Activated CD4-positive, alpha-beta T cell treated with anti-CD3 and anti-CD28 coated beads, Interleukin-2, amount 10 ng/mL, durations not matched to agents 7 days and 5 days (primary cell): Measurements from ENCODE around the gene SGSH. TPM values are rescaled to one million over a fixed set of nuclear protein-coding genes. Genes with fewer than 3 reads are reported as not detected.

Experiments used
- CTCF ChIA-PET: fragments of 350-600 bp; sonication (Branson Sonifier 250); formaldehyde crosslinking; loops from one replicate; lab custom pipeline; 2021; ENCODE audit warnings: antibody characterized with exemption; lab: Charles Lee
- POLR2A ChIA-PET: fragments of 350-600 bp; sonication (Branson Sonifier 250); formaldehyde crosslinking; loops from one replicate; lab custom pipeline; 2021; ENCODE audit warnings: antibody characterized with exemption; lab: Charles Lee
- DNase-seq: peaks from one replicate; pipeline ENCODE4 v3.0.0-alpha.2; 2020
- H3K27ac Mint-ChIP-seq: one replicate; pipeline ENCODE4 v1.8.0; 2021; ENCODE audit warnings: mild to moderate bottlenecking, moderate library complexity, mixed read lengths
- H3K27me3 Mint-ChIP-seq: one replicate; pipeline ENCODE4 v1.8.0; 2021; ENCODE audit warnings: mixed read lengths
- H3K36me3 Mint-ChIP-seq: one replicate; pipeline ENCODE4 v1.8.0; 2021; ENCODE audit warnings: low read depth, mixed read lengths
- H3K4me1 Mint-ChIP-seq: one replicate; pipeline ENCODE4 v1.8.0; 2021; ENCODE audit warnings: mixed read lengths
- H3K4me3 Mint-ChIP-seq: one replicate; pipeline ENCODE4 v1.8.0; 2021; ENCODE audit warnings: mild to moderate bottlenecking, moderate library complexity, mixed read lengths
- H3K9me3 Mint-ChIP-seq: one replicate; pipeline ENCODE4 v1.8.0; 2021; ENCODE audit warnings: mixed read lengths
- total RNA-seq, 2 experiments: library from RNA; stranded (reverse); gene quantifications; one replicate each; pipeline ENCODE4 v1.2.3, GENCODE V29; 2021

The SGSH gene
- total RNA-seq, 2 experiments from 2014 or later, result 31.5 to 34.3 TPM

GRCh38 chr17:80196652-80197051 is 23.5 kb downstream of the SGSH start:
- H3K9me3 Mint-ChIP-seq, result peaks cover 4% of the 10 kb centered on the region
- H3K4me3 Mint-ChIP-seq, result no peak overlapping the region
- peaks cover 5% of the 10 kb centered on the region for H3K27me3 Mint-ChIP-seq
- no peaks in the 10 kb centered on the region for H3K4me1 Mint-ChIP-seq
- POLR2A ChIA-PET, result no interaction called here
- H3K27ac Mint-ChIP-seq, result no peak overlapping the region
- CTCF ChIA-PET, result interaction anchor here (0.9 to 2.3 kb wide), 6 partner anchors 8 to 74 kb away, joined by 3 to 11 read pairs (median 4); no protein-coding TSS in a partner anchor
- no peaks in the 10 kb centered on the region for H3K36me3 Mint-ChIP-seq
- DNase-seq, result no peak

GRCh38 chr17:80195671-80196529 is 24.2 kb downstream of the SGSH start:
- Mint-ChIP-seq H3K27me3 (peaks cover 5% of the 10 kb centered on the region), H3K27ac (no peak overlapping the region), H3K36me3 (no peaks in the 10 kb centered on the region), H3K9me3 (peaks cover 4% of the 10 kb centered on the region), H3K4me3 (no peak overlapping the region), H3K4me1 (no peaks in the 10 kb centered on the region)
- DNase-seq, result peak; percentile 52
- POLR2A ChIA-PET, result no interaction called here
- CTCF ChIA-PET, result interaction anchor here (0.8 to 2.3 kb wide), 11 partner anchors 8 to 74 kb away, joined by 3 to 11 read pairs (median 4); no protein-coding TSS in a partner anchor

GRCh38 chr17:80195141-80195540 is 25.0 kb downstream of the SGSH start:
- Mint-ChIP-seq H3K4me3 (no peak overlapping the region), H3K27me3 (peaks cover 5% of the 10 kb centered on the region), H3K4me1 (no peaks in the 10 kb centered on the region), H3K36me3 (no peaks in the 10 kb centered on the region), H3K27ac (no peak overlapping the region), H3K9me3 (peaks cover 4% of the 10 kb centered on the region)
- POLR2A ChIA-PET, result no interaction called here
- no peak for DNase-seq
- CTCF ChIA-PET, result interaction anchor here (0.8 to 2.3 kb wide), 6 partner anchors 11 to 75 kb away, joined by 3 to 11 read pairs (median 4); no protein-coding TSS in a partner anchor

GRCh38 chr17:80191865-80192661 is 28.1 kb downstream of the SGSH start:
- Mint-ChIP-seq H3K27me3 (peaks cover 5% of the 10 kb centered on the region), H3K36me3 (no peaks in the 10 kb centered on the region), H3K9me3 (peaks cover 4% of the 10 kb centered on the region), H3K27ac (no peak overlapping the region), H3K4me3 (no peak overlapping the region), H3K4me1 (no peaks in the 10 kb centered on the region)
- CTCF ChIA-PET, result interaction anchor here (0.7 to 1.2 kb wide), 2 partner anchors 12 to 14 kb away, joined by 3 read pairs; no protein-coding TSS in a partner anchor
- POLR2A ChIA-PET, result interaction anchor here (0.6 kb wide), 1 partner anchor 25 kb away, joined by 4 read pairs; no protein-coding TSS in a partner anchor
- DNase-seq, result no peak

- no peak overlapping the region for H3K4me3 Mint-ChIP-seq
- CTCF ChIA-PET, result interaction anchor here (0.7 to 1.2 kb wide), 3 partner anchors 9 to 14 kb away, joined by 3 read pairs; no protein-coding TSS in a partner anchor
- H3K9me3 Mint-ChIP-seq, result peaks cover 4% of the 10 kb centered on the region
- H3K27me3 Mint-ChIP-seq, result peaks cover 5% of the 10 kb centered on the region
- no peak for DNase-seq
- POLR2A ChIA-PET, result no interaction called here
- no peaks in the 10 kb centered on the region for H3K36me3 Mint-ChIP-seq
- H3K4me1 Mint-ChIP-seq, result no peaks in the 10 kb centered on the region
- H3K27ac Mint-ChIP-seq, result no peak overlapping the region
These were observed 28.9 kb downstream of the SGSH start for GRCh38 chr17:80191192-80191591.

- Mint-ChIP-seq H3K4me3 (no peak overlapping the region), H3K9me3 (peaks cover 4% of the 10 kb centered on the region), H3K4me1 (no peaks in the 10 kb centered on the region), H3K27me3 (peaks cover 5% of the 10 kb centered on the region), H3K36me3 (no peaks in the 10 kb centered on the region), H3K27ac (no peak overlapping the region)
- ChIA-PET CTCF (interaction anchor here (1.1 kb wide), 1 partner anchor 10 kb away, joined by 3 read pairs; no protein-coding TSS in a partner anchor), POLR2A (no interaction called here)
- DNase-seq, result no peak
These were observed 29.4 kb downstream of the SGSH start for GRCh38 chr17:80190716-80191115.

GRCh38 chr17:80189611-80190010 is 30.5 kb downstream of the SGSH start:
- Mint-ChIP-seq H3K36me3 (no peaks in the 10 kb centered on the region), H3K27me3 (peaks cover 5% of the 10 kb centered on the region), H3K4me3 (no peak overlapping the region), H3K4me1 (no peaks in the 10 kb centered on the region), H3K27ac (no peak overlapping the region), H3K9me3 (peaks cover 3% of the 10 kb centered on the region)
- ChIA-PET CTCF (interaction anchor here (0.5 kb wide), 1 partner anchor 42 kb away, joined by 3 read pairs; no protein-coding TSS in a partner anchor), POLR2A (no interaction called here)
- no peak for DNase-seq

- Mint-ChIP-seq H3K27ac (no peak overlapping the region), H3K9me3 (no peaks in the 10 kb centered on the region), H3K4me1 (no peaks in the 10 kb centered on the region), H3K4me3 (no peak overlapping the region), H3K36me3 (no peaks in the 10 kb centered on the region), H3K27me3 (no peaks in the 10 kb centered on the region)
- DNase-seq, result no peak
- POLR2A ChIA-PET, result no interaction called here
- CTCF ChIA-PET, result interaction anchor here (1.1 kb wide), 2 partner anchors 9 to 86 kb away, joined by 3 read pairs; partner anchors contain the start of gene GAA
These were observed 32.6 kb downstream of the SGSH start for GRCh38 chr17:80187515-80187941.

- Mint-ChIP-seq H3K27me3 (no peaks in the 10 kb centered on the region), H3K4me3 (no peak overlapping the region), H3K36me3 (no peaks in the 10 kb centered on the region), H3K9me3 (no peaks in the 10 kb centered on the region), H3K4me1 (no peaks in the 10 kb centered on the region), H3K27ac (no peak overlapping the region)
- ChIA-PET CTCF (interaction anchor here (1.1 kb wide), 1 partner anchor 86 kb away, joined by 3 read pairs; the partner anchor contains the start of gene GAA), POLR2A (no interaction called here)
- DNase-seq, result no peak
These were observed 33.0 kb downstream of the SGSH start for GRCh38 chr17:80187090-80187489.

- Mint-ChIP-seq H3K27me3 (no peaks in the 10 kb centered on the region), H3K9me3 (no peaks in the 10 kb centered on the region), H3K36me3 (no peaks in the 10 kb centered on the region), H3K27ac (no peak overlapping the region), H3K4me3 (no peak overlapping the region), H3K4me1 (no peaks in the 10 kb centered on the region)
- ChIA-PET CTCF (interaction anchor here (1.5 kb wide), 1 partner anchor 85 kb away, joined by 3 read pairs; the partner anchor contains the start of gene GAA), POLR2A (no interaction called here)
- DNase-seq, result no peak
These were observed 34.2 kb downstream of the SGSH start for GRCh38 chr17:80185968-80186367.

GRCh38 chr17:80184423-80184714 is 35.8 kb downstream of the SGSH start:
- ChIA-PET CTCF (interaction anchor here (1.3 kb wide), 1 partner anchor 11 kb away, joined by 4 read pairs; no protein-coding TSS in a partner anchor), POLR2A (no interaction called here)
- DNase-seq, result no peak
- no peaks in the 10 kb centered on the region for H3K27me3 Mint-ChIP-seq
- no peaks in the 10 kb centered on the region for H3K9me3 Mint-ChIP-seq
- no peak overlapping the region for H3K4me3 Mint-ChIP-seq
- no peaks in the 10 kb centered on the region for H3K36me3 Mint-ChIP-seq
- no peak overlapping the region for H3K27ac Mint-ChIP-seq
- H3K4me1 Mint-ChIP-seq, result no peaks in the 10 kb centered on the region

GRCh38 chr17:80183581-80184422 is 36.3 kb downstream of the SGSH start:
- ChIA-PET CTCF (interaction anchor here (1.3 kb wide), 1 partner anchor 12 kb away, joined by 4 read pairs; no protein-coding TSS in a partner anchor), POLR2A (no interaction called here)
- no peak for DNase-seq
- H3K4me1 Mint-ChIP-seq, result no peaks in the 10 kb centered on the region
- no peaks in the 10 kb centered on the region for H3K9me3 Mint-ChIP-seq
- H3K4me3 Mint-ChIP-seq, result no peak overlapping the region
- no peak overlapping the region for H3K27ac Mint-ChIP-seq
- no peaks in the 10 kb centered on the region for H3K27me3 Mint-ChIP-seq
- H3K36me3 Mint-ChIP-seq, result no peaks in the 10 kb centered on the region
